DMS 273 (cell line): ENCODE measurements around the gene KIF1A.
A peak's percentile ranks its signal among the peaks of the same experiment; 100 is the strongest.

Experiments used
- DNase-seq: peaks from one replicate; lab custom pipeline; 2025; ENCODE audit not compliant: unreplicated experiment; lab: John Stamatoyannopoulos, UW

Gene KIF1A

GRCh38 chr2:240819858-240820606 lies at the start of gene KIF1A:
KIF1A (minus strand) TSS chr2:240820219; CDS start chr2:240797752, 22,467 bp downstream.
- peak; percentile 85 for DNase-seq

- DNase-seq = no peak
Observed at GRCh38 chr2:240869109-240869955, 49.3 kb upstream of the KIF1A start.

GRCh38 chr2:240868286-240869108 lies 48.5 kb upstream of the KIF1A start, which contains the start of gene AGXT:
AGXT (plus strand) TSS chr2:240868824; CDS start chr2:240868866, 42 bp downstream.
- peak; percentile 69 for DNase-seq

- DNase-seq = no peak
Observed at GRCh38 chr2:240865391-240865790, 45.4 kb upstream of the KIF1A start.

GRCh38 chr2:240864475-240864874 lies 44.5 kb upstream of the KIF1A start:
- no peak for DNase-seq

GRCh38 chr2:240861547-240861946 lies 41.5 kb upstream of the KIF1A start:
- DNase-seq = no peak

GRCh38 chr2:240858871-240859270 lies 38.9 kb upstream of the KIF1A start:
- no peak for DNase-seq

- no peak for DNase-seq
Observed at GRCh38 chr2:240858321-240858720, 38.3 kb upstream of the KIF1A start.

GRCh38 chr2:240857039-240858008 lies 37.3 kb upstream of the KIF1A start:
- DNase-seq = peak; percentile 55

GRCh38 chr2:240856151-240856980 lies 36.3 kb upstream of the KIF1A start:
- peak; percentile 46 for DNase-seq

- DNase-seq = no peak
Observed at GRCh38 chr2:240855670-240856069, 35.7 kb upstream of the KIF1A start.

- DNase-seq = no peak
Observed at GRCh38 chr2:240852671-240853314, 32.8 kb upstream of the KIF1A start.

GRCh38 chr2:240851078-240851991 lies 31.3 kb upstream of the KIF1A start:
- peak; percentile 92 for DNase-seq

- DNase-seq = no peak
Observed at GRCh38 chr2:240850756-240851077, 30.7 kb upstream of the KIF1A start.

- no peak for DNase-seq
Observed at GRCh38 chr2:240850026-240850425, 30.0 kb upstream of the KIF1A start.

GRCh38 chr2:240848900-240849680 lies 29.1 kb upstream of the KIF1A start:
- DNase-seq = no peak

GRCh38 chr2:240847817-240848216 lies 27.8 kb upstream of the KIF1A start:
- DNase-seq = no peak
